ENCODE measurements around the gene KIF26A.

GRCh38 chr14:104229534-104230055 lies 91.2 kb downstream of the KIF26A start:
- TF ChIP-seq CTCF (conservative IDR thresholded peaks at IDR 0.05) (no peak), ZFX (IDR thresholded peaks at IDR 0.05) (no peak)
